CD4-positive, alpha-beta T cell treated with Interleukin-17A for 4 hours (primary cell): Measurements from ENCODE around the gene PLEKHA6.
"Not testable (repeated sequence)": the region's sequence is repeated elsewhere in the genome, so short reads cannot be mapped to it uniquely, and the experiment has no call there.

Experiments
- DNase-seq: peaks from one replicate; pipeline ENCODE4 v3.0.0-alpha.2; 2020; ENCODE audit warnings: mixed read lengths

PLEKHA6 gene

GRCh38 chr1:204259782-204260181 is 99.9 kb downstream of the PLEKHA6 start:
- DNase-seq: no peak

- no peak for DNase-seq
These were observed 100.5 kb downstream of the PLEKHA6 start for GRCh38 chr1:204259196-204259595.

GRCh38 chr1:204258213-204259115 is 101.3 kb downstream of the PLEKHA6 start:
- peak; percentile 37 for DNase-seq

- DNase-seq: no peak
These were observed 102.3 kb downstream of the PLEKHA6 start for GRCh38 chr1:204257446-204257845.

- DNase-seq: no peak
These were observed 103.2 kb downstream of the PLEKHA6 start for GRCh38 chr1:204256531-204256930.

- DNase-seq: no peak
These were observed 103.8 kb downstream of the PLEKHA6 start for GRCh38 chr1:204255966-204256365.

GRCh38 chr1:204255225-204255624 is 104.5 kb downstream of the PLEKHA6 start:
- DNase-seq: no peak

GRCh38 chr1:204254031-204254661 is 105.6 kb downstream of the PLEKHA6 start:
- no peak for DNase-seq

GRCh38 chr1:204251926-204252689 is 107.6 kb downstream of the PLEKHA6 start:
- no peak for DNase-seq

GRCh38 chr1:204251286-204251685 is 108.4 kb downstream of the PLEKHA6 start:
- DNase-seq: no peak

GRCh38 chr1:204250428-204251030 is 109.2 kb downstream of the PLEKHA6 start:
- DNase-seq: no peak

GRCh38 chr1:204249736-204250427 is 109.8 kb downstream of the PLEKHA6 start:
- DNase-seq: no peak

GRCh38 chr1:204248954-204249353 is 110.8 kb downstream of the PLEKHA6 start:
- DNase-seq: no peak

- DNase-seq: no peak
These were observed 112.9 kb downstream of the PLEKHA6 start for GRCh38 chr1:204246876-204247275.

GRCh38 chr1:204242920-204243319 is 116.8 kb downstream of the PLEKHA6 start:
- no peak for DNase-seq

- no peak for DNase-seq
These were observed 117.8 kb downstream of the PLEKHA6 start for GRCh38 chr1:204241914-204242313.

- DNase-seq: no peak
These were observed 118.7 kb downstream of the PLEKHA6 start for GRCh38 chr1:204241050-204241449.

GRCh38 chr1:204240233-204240632 is 119.5 kb downstream of the PLEKHA6 start:
- no peak for DNase-seq

GRCh38 chr1:204239401-204239800 is 120.3 kb downstream of the PLEKHA6 start:
- not testable (repeated sequence) for DNase-seq

- DNase-seq: not testable (repeated sequence)
These were observed 121.2 kb downstream of the PLEKHA6 start for GRCh38 chr1:204238520-204238919.

- DNase-seq: not testable (repeated sequence)
These were observed 122.2 kb downstream of the PLEKHA6 start for GRCh38 chr1:204237515-204237914.

- no peak for DNase-seq
These were observed 127.2 kb downstream of the PLEKHA6 start for GRCh38 chr1:204232526-204232925.
